Panc1 (cell line): ENCODE measurements around the gene CEACAM18. TPM values are rescaled to one million over a fixed set of nuclear protein-coding genes. Genes with fewer than 3 reads are reported as not detected.

Source experiments
- ATAC-seq: fragments of 200-7000 bp; cut with Tn5 transposase; 2 replicates; pipeline ENCODE4 v1.9.1; 2020; ENCODE audit warnings: mild to moderate bottlenecking, moderate library complexity
- BruUV-seq: library from RNA; stranded (reverse); fragments of 400-500 nt; replicated peaks from 2 replicates; lab custom pipeline; 2021; lab: Mats Ljungman, UMichigan
- CTCF ChIA-PET: fragments of 300-600 bp; sonication (Branson Sonifier 250); formaldehyde crosslinking; loops from one replicate; lab custom pipeline; 2022; ENCODE audit warnings: antibody characterized with exemption; lab: Charles Lee
- POLR2A ChIA-PET: fragments of 300-600 bp; sonication (Branson Sonifier 250); formaldehyde crosslinking; loops from one replicate; lab custom pipeline; 2022; ENCODE audit warnings: antibody characterized with exemption; lab: Charles Lee
- DNase-seq: peaks from one replicate; pipeline ENCODE4 v3.0.0-alpha.2; 2010; ENCODE audit warnings: low read depth, low spot score
- H3K27ac ChIP-seq: 2 replicates; pipeline ENCODE4 v1.5.1; 2011; ENCODE audit warnings: mild to moderate bottlenecking, low read length, inconsistent platforms
- H3K27me3 ChIP-seq: fragments of 200-500 bp; sonication (Bioruptor generic); 2 replicates; pipeline ENCODE4 v1.6.0; 2014; ENCODE audit warnings: low read length, inconsistent platforms; ENCODE audit not compliant: control insufficient read depth, insufficient read depth
- H3K36me3 ChIP-seq: fragments of 200-500 bp; sonication (Bioruptor generic); 2 replicates; pipeline ENCODE4 v1.5.1; 2014; ENCODE audit warnings: inconsistent platforms, mild to moderate bottlenecking, low read length, moderate library complexity; ENCODE audit not compliant: control insufficient read depth, insufficient read depth
- H3K4me1 ChIP-seq: 2 replicates; pipeline ENCODE4 v1.5.1; 2011; ENCODE audit warnings: inconsistent platforms, mild to moderate bottlenecking, low read length, moderate library complexity; ENCODE audit not compliant: control insufficient read depth, insufficient read depth
- H3K4me3 ChIP-seq, 2 experiments: 2 replicates each; pipeline ENCODE4 v1.5.1; 2011 to 2012; ENCODE audit warnings: low read depth in 2 of 2, low read length in 2 of 2, mild to moderate bottlenecking in 2 of 2, inconsistent platforms in 1 of 2, moderate library complexity in 1 of 2
- H3K9me3 ChIP-seq: fragments of 200-500 bp; sonication (Bioruptor generic); 2 replicates; pipeline ENCODE4 v1.5.1; 2014; ENCODE audit warnings: low read depth, mild to moderate bottlenecking, inconsistent platforms, low read length, moderate library complexity; ENCODE audit not compliant: control insufficient read depth, insufficient read depth
- CTCF ChIP-seq: fragments of 450-650 bp; IDR thresholded peaks from 2 replicates; pipeline ENCODE4 v1.5.1; 2017; ENCODE audit warnings: mild to moderate bottlenecking
- POLR2AphosphoS5 ChIP-seq: IDR thresholded peaks from 2 replicates; pipeline ENCODE4 v1.6.1; 2012; ENCODE audit warnings: mild to moderate bottlenecking, low read depth, low read length, moderate library complexity
- REST ChIP-seq, 2 experiments: IDR thresholded peaks; 2 replicates each; pipeline ENCODE4 v1.6.1; 2011 to 2012; ENCODE audit warnings: low read depth in 2 of 2, control low read depth in 1 of 2, low read length in 1 of 2, mild to moderate bottlenecking in 1 of 2, moderate library complexity in 1 of 2; ENCODE audit not compliant: insufficient read depth in 1 of 2
- SIN3A ChIP-seq: IDR thresholded peaks from 2 replicates; pipeline ENCODE4 v1.6.1; 2012; ENCODE audit warnings: low read depth, mild to moderate bottlenecking, low read length, moderate library complexity, borderline replicate concordance; ENCODE audit not compliant: insufficient read depth
- TCF7L2 ChIP-seq: IDR thresholded peaks from 2 replicates; pipeline ENCODE4 v1.6.1; 2011; ENCODE audit warnings: mild to moderate bottlenecking, low read depth, low read length, inconsistent platforms
- in situ Hi-C: cut with HindIII; loops from 2 replicates; pipeline ENCODE4 v1.10.0; 2016; ENCODE audit warnings: low sequenced_read_pairs, low pct_unique_long_range_greater_than_20kb
- intact Hi-C: fragments of 100-400 bp; cut with micrococcal nuclease; formaldehyde crosslinking; loops from one replicate; pipeline ENCODE4 v1.10.0; 2022; ENCODE audit not compliant: unreplicated experiment
- total RNA-seq: library from RNA; stranded (reverse); gene quantifications from one replicate; pipeline ENCODE4 v1.2.1, GENCODE V29; 2021; ENCODE audit not compliant: unreplicated experiment

The CEACAM18 gene
- total RNA-seq, 1 experiment from 2014 or later, result not detected

- DNase-seq, result no peak
- Histone ChIP-seq H3K4me1 (no peaks in the 10 kb centered on the region), H3K4me3 (no peak overlapping the region), H3K9me3 (no peaks in the 10 kb centered on the region), H3K36me3 (no peaks in the 10 kb centered on the region), H3K27ac (no peak overlapping the region), H3K27me3 (peaks cover 5% of the 10 kb centered on the region; the same call in 1 of the 2 replicates)
- ATAC-seq, result no peak
- ChIA-PET CTCF (no interaction called here), POLR2A (no interaction called here)
- BruUV-seq, result no TSS peak
- intact Hi-C loops (no loop called here), in situ Hi-C loops (no loop called here)
- no peak for TF ChIP-seq CTCF
- TF ChIP-seq REST (IDR thresholded peaks at IDR 0.05; ENCODE audit: insufficient read depth in 1 of 2, low read depth in 2 of 2, low read length in 1 of 2), result no peak
- TF ChIP-seq SIN3A, result no peak
- TF ChIP-seq TCF7L2, result no peak
These were observed 8.7 kb upstream of the CEACAM18 start for GRCh38 chr19:51469629-51470028.

- intact Hi-C loops (no loop called here), in situ Hi-C loops (no loop called here)
- CTCF ChIA-PET, result interaction anchor here (1.1 kb wide), 1 partner anchor 190 kb away, joined by 3 read pairs; no protein-coding TSS in a partner anchor
- H3K36me3 ChIP-seq, result no peaks in the 10 kb centered on the region
- TF ChIP-seq TCF7L2 (no peak), REST (IDR thresholded peaks at IDR 0.05; ENCODE audit: insufficient read depth in 1 of 2, low read depth in 2 of 2, low read length in 1 of 2) (no peak), SIN3A (no peak), CTCF (no peak), POLR2AphosphoS5 (no peak)
- no peaks in the 10 kb centered on the region; the same call in 1 of the 2 replicates for H3K27me3 ChIP-seq
- no peak for ATAC-seq
- no peaks in the 10 kb centered on the region for H3K9me3 ChIP-seq
- H3K27ac ChIP-seq, result no peak overlapping the region
- BruUV-seq, result no TSS peak
- H3K4me3 ChIP-seq, result no peak overlapping the region
- no peak for DNase-seq
- POLR2A ChIA-PET, result no interaction called here
- H3K4me1 ChIP-seq, result no peaks in the 10 kb centered on the region
These were observed 7.4 kb upstream of the CEACAM18 start for GRCh38 chr19:51470966-51471365.
